Measurements from ENCODE around the gene CFH. TPM values are rescaled to one million over a fixed set of nuclear protein-coding genes. Genes with fewer than 3 reads are reported as not detected.

Gene CFH
- polyA plus RNA-seq, 3 donors, result 0.03 to 1.1 (median 0.36) TPM

DNA sequence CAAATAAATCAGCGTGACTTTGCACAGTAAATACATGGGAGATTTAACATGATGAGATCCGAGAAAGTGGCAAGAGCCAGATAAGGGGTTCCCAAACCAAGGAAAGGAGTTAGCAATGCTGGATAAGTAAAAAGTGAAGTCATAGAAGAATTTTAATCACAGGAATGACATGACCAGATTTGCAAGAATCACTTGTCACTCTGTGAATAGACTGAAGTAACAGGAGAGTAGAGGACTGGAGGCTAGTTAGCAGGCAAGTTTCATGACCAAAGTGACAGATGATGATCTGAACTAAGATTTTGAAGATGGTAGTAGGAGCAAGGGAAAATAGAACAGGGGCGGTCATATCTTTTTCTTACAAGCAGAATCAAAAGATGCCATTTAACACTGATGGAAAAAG lies 8.4 kb downstream of the CFH start:
- Histone ChIP-seq H3K4me1 (ENCODE audit: control insufficient read depth in 1 of 2, insufficient read depth in 2 of 2, low read length in 2 of 2) (no peaks in the 10 kb centered on the region), H3K27ac (ENCODE audit: low read depth in 1 of 2, low read length in 2 of 2) (no peak overlapping the region), H4K20me1 (ENCODE audit: insufficient read depth, low read length) (no peaks in the 10 kb centered on the region), H3K79me2 (ENCODE audit: insufficient read depth, low read length) (no peaks in the 10 kb centered on the region), H3K4me3 (replicated peaks in 1 of 3; ENCODE audit: low read depth in 2 of 3, low read length in 3 of 3) (no peak overlapping the region), H3K27me3 (ENCODE audit: control insufficient read depth in 2 of 2, insufficient read depth in 2 of 2, low read length in 2 of 2) (no peaks in the 10 kb centered on the region), H3K9me3 (replicated peaks in 1 of 2; ENCODE audit: control insufficient read depth in 1 of 2, insufficient read depth in 1 of 2, low read length in 2 of 2) (no peaks in the 10 kb centered on the region), H3K36me3 (replicated peaks in 1 of 2; ENCODE audit: control insufficient read depth in 1 of 2, insufficient read depth in 2 of 2, low read length in 2 of 2) (no peaks in the 10 kb centered on the region), H2AFZ (ENCODE audit: insufficient read depth, low read depth, low read length, poor library complexity, severe bottlenecking) (no peak overlapping the region), H3K9ac (ENCODE audit: insufficient read depth, low read length, poor library complexity, severe bottlenecking) (no peak overlapping the region), H3K4me2 (replicated peaks; ENCODE audit: extremely low read depth, low read length, poor library complexity, severe bottlenecking) (no peak overlapping the region)
- Mint-ChIP-seq H3K27me3 (ENCODE audit: low read depth in 3 of 3) (peaks cover 0 to 1% (median 0%) of the 10 kb centered on the region in 3 donors), H3K4me3 (no peak overlapping the region), H3K27ac (no peak overlapping the region), H3K36me3 (no peaks in the 10 kb centered on the region), H3K9me3 (no peaks in the 10 kb centered on the region), H3K4me1 (peaks cover 5% of the 10 kb centered on the region)
- no peak for DNase-seq
- no peak for TF ChIP-seq CTCF (IDR thresholded peaks at IDR 0.05)
- WGBS (ENCODE audit: insufficient coverage), result no CpG with 5 or more reads among the region's 3 CpGs
- intact Hi-C loops (cut with micrococcal nuclease), result loop anchor here in 1 of 2 donors (10.0 kb wide), 1 partner anchor 515 kb away; no protein-coding TSS in a partner anchor

DNA sequence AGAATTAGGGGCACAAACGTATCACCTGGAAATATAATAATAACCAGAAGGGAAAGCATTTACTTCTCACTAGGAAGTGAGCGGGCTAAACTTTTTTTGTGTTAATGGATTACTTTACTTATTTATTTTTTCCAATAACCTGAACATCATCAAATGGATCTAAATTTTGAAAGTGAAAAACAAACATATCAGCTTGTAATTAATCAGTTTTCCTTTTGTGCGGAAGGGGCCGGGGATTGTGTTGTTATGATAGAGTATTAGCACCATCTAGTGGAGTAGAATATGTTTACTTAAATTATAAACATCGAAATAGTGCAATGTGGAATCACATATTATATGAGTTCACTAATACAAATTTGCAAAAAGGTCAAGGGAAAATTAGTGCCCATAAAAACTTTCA lies 9.0 kb downstream of the CFH start:
- Histone ChIP-seq H3K36me3 (replicated peaks in 1 of 2; ENCODE audit: control insufficient read depth in 1 of 2, insufficient read depth in 2 of 2, low read length in 2 of 2) (no peaks in the 10 kb centered on the region), H3K4me2 (replicated peaks; ENCODE audit: extremely low read depth, low read length, poor library complexity, severe bottlenecking) (peak overlapping the region; percentile 18), H3K9ac (ENCODE audit: insufficient read depth, low read length, poor library complexity, severe bottlenecking) (no peak overlapping the region), H3K79me2 (ENCODE audit: insufficient read depth, low read length) (no peaks in the 10 kb centered on the region), H3K4me3 (replicated peaks in 1 of 3; ENCODE audit: low read depth in 2 of 3, low read length in 3 of 3) (no peak overlapping the region), H3K27me3 (ENCODE audit: control insufficient read depth in 2 of 2, insufficient read depth in 2 of 2, low read length in 2 of 2) (no peaks in the 10 kb centered on the region), H3K9me3 (replicated peaks in 1 of 2; ENCODE audit: control insufficient read depth in 1 of 2, insufficient read depth in 1 of 2, low read length in 2 of 2) (no peaks in the 10 kb centered on the region), H2AFZ (ENCODE audit: insufficient read depth, low read depth, low read length, poor library complexity, severe bottlenecking) (no peak overlapping the region), H3K4me1 (ENCODE audit: control insufficient read depth in 1 of 2, insufficient read depth in 2 of 2, low read length in 2 of 2) (no peaks in the 10 kb centered on the region), H4K20me1 (ENCODE audit: insufficient read depth, low read length) (no peaks in the 10 kb centered on the region), H3K27ac (ENCODE audit: low read depth in 1 of 2, low read length in 2 of 2) (no peak overlapping the region)
- H3K36me3 Mint-ChIP-seq, result no peaks in the 10 kb centered on the region
- intact Hi-C loops (cut with micrococcal nuclease), result loop anchor here in 1 of 2 donors (10.0 kb wide), 1 partner anchor 516 kb away; no protein-coding TSS in a partner anchor
- H3K27ac Mint-ChIP-seq, result no peak overlapping the region
- peak overlapping the region in 1 of 2 donors; percentile 50 for H3K4me3 Mint-ChIP-seq
- WGBS (ENCODE audit: insufficient coverage), result no CpG with 5 or more reads among the region's 5 CpGs
- TF ChIP-seq CTCF (IDR thresholded peaks at IDR 0.05), result peak; percentile 76
- peaks cover 5% of the 10 kb centered on the region for H3K4me1 Mint-ChIP-seq
- H3K27me3 Mint-ChIP-seq (ENCODE audit: low read depth in 3 of 3), result peaks cover 0 to 1% (median 0%) of the 10 kb centered on the region in 3 donors
- H3K9me3 Mint-ChIP-seq, result no peaks in the 10 kb centered on the region
- DNase-seq, result peak in 1 of 3 donors; percentile 10

All from CD14-positive monocyte (primary cell).